OCI-LY7 (cell line): ENCODE measurements around the gene SAP30. TPM values are rescaled to one million over a fixed set of nuclear protein-coding genes. Genes with fewer than 3 reads are reported as not detected.

Experiments used
- BruUV-seq: library from RNA; stranded (reverse); fragments of 400-500 nt; replicated peaks from 2 replicates; lab custom pipeline; 2021; lab: Mats Ljungman, UMichigan
- CTCF ChIA-PET: fragments of 300-600 bp; sonication (Branson Sonifier 250); formaldehyde crosslinking; loops from one replicate; lab custom pipeline; 2022; ENCODE audit warnings: antibody characterized with exemption; ENCODE audit not compliant: unreplicated experiment; lab: Charles Lee
- POLR2A ChIA-PET: fragments of 300-600 bp; sonication (Branson Sonifier 250); formaldehyde crosslinking; loops from one replicate; lab custom pipeline; 2022; ENCODE audit warnings: antibody characterized with exemption; lab: Charles Lee
- DNase-seq: peaks from one replicate; pipeline ENCODE4 v3.0.0-alpha.2; 2015; ENCODE audit warnings: low spot score
- H2AFZ ChIP-seq: fragments of 200-600 bp; sonication (generic), shearing (Covaris generic); 2 replicates; pipeline ENCODE4 v1.6.1; 2014; ENCODE audit warnings: mild to moderate bottlenecking, antibody characterized with exemption, low read length, moderate library complexity
- H3K27ac ChIP-seq: fragments of 200-600 bp; sonication (generic); 2 replicates; pipeline ENCODE4 v1.5.1; 2014; ENCODE audit warnings: mixed run types, low read depth, mild to moderate bottlenecking, moderate library complexity, low read length, inconsistent platforms; ENCODE audit not compliant: poor library complexity, severe bottlenecking
- H3K36me3 ChIP-seq: fragments of 200-600 bp; sonication (generic); 2 replicates; pipeline ENCODE4 v1.6.1; 2014; ENCODE audit warnings: mild to moderate bottlenecking, antibody characterized with exemption, low read length, moderate library complexity, mixed read lengths; ENCODE audit not compliant: insufficient read depth
- H3K4me1 ChIP-seq: fragments of 200-600 bp; sonication (generic); 2 replicates; pipeline ENCODE4 v1.5.1; 2014; ENCODE audit warnings: mild to moderate bottlenecking, low read length; ENCODE audit not compliant: insufficient read depth, poor library complexity, severe bottlenecking
- H3K4me2 ChIP-seq: fragments of 200-600 bp; sonication (generic); 2 replicates; pipeline ENCODE4 v1.6.1; 2014; ENCODE audit warnings: mild to moderate bottlenecking, low read length
- H3K4me3 ChIP-seq: fragments of 200-600 bp; sonication (generic); 2 replicates; pipeline ENCODE4 v1.5.1; 2014; ENCODE audit warnings: mild to moderate bottlenecking, low read depth, low read length; ENCODE audit not compliant: poor library complexity, severe bottlenecking
- H3K79me2 ChIP-seq: fragments of 200-600 bp; sonication (generic); 2 replicates; pipeline ENCODE4 v1.6.1; 2016; ENCODE audit warnings: low read depth, mild to moderate bottlenecking, low read length, moderate library complexity, mixed read lengths; ENCODE audit not compliant: insufficient read depth
- H3K9me2 ChIP-seq: fragments of 200-600 bp; sonication (generic); 2 replicates; pipeline ENCODE4 v1.6.1; 2016; ENCODE audit warnings: mild to moderate bottlenecking, low read length, mixed read lengths; ENCODE audit not compliant: insufficient read depth
- H3K9me3 ChIP-seq: fragments of 200-600 bp; sonication (generic); 2 replicates; pipeline ENCODE4 v1.6.1; 2014; ENCODE audit warnings: mild to moderate bottlenecking, mixed run types, low read length, mixed read lengths
- H4K20me1 ChIP-seq: fragments of 200-600 bp; sonication (generic); 2 replicates; pipeline ENCODE4 v1.6.1; 2014; ENCODE audit warnings: mild to moderate bottlenecking, antibody characterized with exemption, low read length, moderate library complexity, mixed read lengths; ENCODE audit not compliant: insufficient read depth
- CTCF ChIP-seq: fragments of 200-600 bp; sonication (generic); conservative IDR thresholded peaks from 2 replicates; pipeline ENCODE4 v1.5.1; 2014; ENCODE audit warnings: mild to moderate bottlenecking, antibody characterized with exemption, low read length, moderate library complexity, mixed read lengths
- EZH2phosphoT487 ChIP-seq: fragments of 200-600 bp; sonication (generic); IDR thresholded peaks from 2 replicates; pipeline ENCODE4 v1.6.1; 2018; ENCODE audit warnings: low read depth, borderline replicate concordance, mild to moderate bottlenecking, mixed run types, antibody characterized with exemption, low read length, moderate library complexity, mixed read lengths
- intact Hi-C: fragments of 100-400 bp; cut with micrococcal nuclease; formaldehyde crosslinking; loops from one replicate; pipeline ENCODE4 v1.10.0; 2022; ENCODE audit not compliant: unreplicated experiment
- total RNA-seq, 2 experiments: library from RNA; depleted of rRNA in 1 of 2; stranded (reverse); fragments of >200 nt in 1 of 2; shearing (Covaris generic) in 1 of 2; gene quantifications; 2 replicates each; pipeline ENCODE4 v1.2.3, GENCODE V29; 2014 to 2022

SAP30 gene
- total RNA-seq, 2 experiments from 2014 or later: 56.0 to 86.2 TPM

DNA sequence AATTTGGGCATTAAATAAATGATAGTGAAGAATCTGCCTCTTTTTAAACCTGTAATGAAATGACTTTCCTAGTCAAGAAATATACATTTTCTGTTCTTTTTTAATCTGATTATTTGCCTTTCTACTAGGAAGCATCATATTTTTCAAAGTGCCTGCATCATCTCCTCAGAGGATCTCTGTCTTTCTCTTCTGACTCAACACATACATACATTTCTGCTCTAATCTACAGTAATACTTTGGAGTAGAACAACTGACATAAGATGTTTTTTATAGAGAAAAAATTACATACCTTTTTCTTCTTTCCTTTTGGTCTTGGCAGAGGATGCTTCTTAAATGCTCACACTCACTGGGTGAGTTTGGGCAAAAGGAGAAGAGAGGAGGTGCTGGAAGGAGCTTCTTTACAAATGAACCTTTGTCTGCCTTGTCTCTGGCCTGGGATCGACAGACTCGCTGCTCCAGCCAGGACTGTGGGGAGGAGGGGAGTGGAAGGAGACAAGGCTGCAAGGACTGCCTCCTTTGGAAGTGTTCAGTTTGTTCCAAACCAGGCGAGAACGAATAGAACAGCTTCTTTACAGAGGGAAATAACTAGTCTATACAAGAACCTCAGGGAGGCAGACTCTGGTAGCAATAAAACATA, 28.1 kb downstream of the SAP30 start, which contains the start of gene SCRG1:
Gene SCRG1 (minus strand): TSS at position 338 of the 637 bp plus-strand sequence. CDS start 7,702 bp downstream, outside the sequence.
- H3K9me3 ChIP-seq: no peaks in the 10 kb centered on the region
- POLR2A ChIA-PET: interaction anchor here (0.7 to 2.0 kb wide), 3 partner anchors 11 to 160 kb away, joined by 3 to 6 read pairs (median 3); no protein-coding TSS in a partner anchor
- no peaks in the 10 kb centered on the region for H3K4me1 ChIP-seq
- no peak for DNase-seq
- TF ChIP-seq EZH2phosphoT487: no peak
- TF ChIP-seq CTCF: no peak
- no peaks in the 10 kb centered on the region for H4K20me1 ChIP-seq
- no peak within 1 kb of the TSS for H3K4me3 ChIP-seq
- no peak within 1 kb of the TSS for H3K27ac ChIP-seq
- intact Hi-C loops: no loop called here
- CTCF ChIA-PET: interaction anchor here (0.7 kb wide), 1 partner anchor 135 kb away, joined by 3 read pairs; no protein-coding TSS in a partner anchor
- no peak within 1 kb of the TSS for H3K4me2 ChIP-seq
- no peaks in the 10 kb centered on the region for H3K36me3 ChIP-seq
- BruUV-seq: no TSS peak
- no peak within 1 kb of the TSS for H2AFZ ChIP-seq
- no peaks in the 10 kb centered on the region for H3K9me2 ChIP-seq
- H3K79me2 ChIP-seq: no peaks in the 10 kb centered on the region

- Histone ChIP-seq H3K4me3 (no peak overlapping the region), H3K79me2 (no peaks in the 10 kb centered on the region), H3K9me2 (no peaks in the 10 kb centered on the region), H3K27ac (no peak overlapping the region), H3K36me3 (no peaks in the 10 kb centered on the region), H2AFZ (no peak overlapping the region), H3K4me1 (no peaks in the 10 kb centered on the region), H4K20me1 (no peaks in the 10 kb centered on the region), H3K4me2 (no peak overlapping the region), H3K9me3 (no peaks in the 10 kb centered on the region)
- TF ChIP-seq CTCF (no peak), EZH2phosphoT487 (no peak)
- no peak for DNase-seq
- POLR2A ChIA-PET: interaction anchor here (3.0 kb wide), 1 partner anchor 11 kb away, joined by 13 read pairs; no protein-coding TSS in a partner anchor
- intact Hi-C loops: no loop called here
- no TSS peak for BruUV-seq
- CTCF ChIA-PET: no interaction called here
Observed at GRCh38 chr4:173401063-173401462, 30.3 kb downstream of the SAP30 start.

DNA sequence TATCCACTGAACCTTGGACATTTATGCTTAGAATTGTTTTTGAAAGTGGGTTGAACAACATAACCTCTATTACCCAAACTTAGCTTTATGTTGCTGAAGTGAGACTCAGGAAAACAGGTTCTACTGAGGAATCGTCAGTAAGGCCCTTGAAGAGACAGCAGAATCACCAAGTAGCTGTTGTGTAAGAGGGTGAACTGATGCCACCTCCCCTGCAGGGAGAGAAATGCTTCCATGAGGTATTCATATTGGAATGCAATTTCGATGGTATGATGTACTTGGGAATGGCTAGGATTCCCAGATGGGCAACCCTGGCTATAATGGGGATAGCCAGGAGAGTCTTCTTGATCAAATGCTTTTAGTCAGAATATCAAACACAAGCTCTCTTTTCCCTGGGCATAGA, 32.3 kb downstream of the SAP30 start:
- Histone ChIP-seq H3K4me2 (no peak overlapping the region), H3K4me3 (no peak overlapping the region), H3K9me3 (no peaks in the 10 kb centered on the region), H3K4me1 (no peaks in the 10 kb centered on the region), H3K36me3 (no peaks in the 10 kb centered on the region), H4K20me1 (no peaks in the 10 kb centered on the region), H3K9me2 (no peaks in the 10 kb centered on the region), H3K79me2 (no peaks in the 10 kb centered on the region), H3K27ac (no peak overlapping the region), H2AFZ (no peak overlapping the region)
- no TSS peak for BruUV-seq
- intact Hi-C loops: no loop called here
- DNase-seq: no peak
- TF ChIP-seq EZH2phosphoT487 (no peak), CTCF (no peak)
- POLR2A ChIA-PET: interaction anchor here (0.6 to 3.0 kb wide), 9 partner anchors 9 to 283 kb away, joined by 3 to 13 read pairs (median 5); no protein-coding TSS in a partner anchor
- CTCF ChIA-PET: no interaction called here
